HCT116 (cell line): ENCODE data around the gene RNF7.

ENCODE experiments used
- EZH2phosphoT487 ChIP-seq: fragments of 200-600 bp; IDR thresholded peaks from 2 replicates; pipeline ENCODE4 v1.6.1; 2018; ENCODE audit warnings: antibody characterized with exemption, borderline replicate concordance
- TF ChIP-seq, protein P1 (sequence below), 3 experiments: fragments of 200-600 bp in 1 of 3; sonication (generic) in 1 of 3; IDR thresholded peaks in 2 of 3; conservative IDR thresholded peaks in 1 of 3; 2 replicates each; pipeline ENCODE4 v1.5.1; 2012 to 2017; ENCODE audit warnings: low read depth in 2 of 3, low read length in 2 of 3, antibody characterized with exemption in 1 of 3, borderline replicate concordance in 1 of 3, control low read depth in 1 of 3, mild to moderate bottlenecking in 1 of 3, mixed read lengths in 1 of 3, mixed run types in 1 of 3, moderate library complexity in 1 of 3; ENCODE audit not compliant: insufficient read depth in 1 of 3
- TF ChIP-seq, protein P2 (sequence below): IDR thresholded peaks from 2 replicates; pipeline ENCODE4 v1.6.1; 2012; ENCODE audit warnings: low read depth
- TF ChIP-seq, protein P3 (sequence below): IDR thresholded peaks from 2 replicates; pipeline ENCODE4 v1.6.1; 2012

DNA sequence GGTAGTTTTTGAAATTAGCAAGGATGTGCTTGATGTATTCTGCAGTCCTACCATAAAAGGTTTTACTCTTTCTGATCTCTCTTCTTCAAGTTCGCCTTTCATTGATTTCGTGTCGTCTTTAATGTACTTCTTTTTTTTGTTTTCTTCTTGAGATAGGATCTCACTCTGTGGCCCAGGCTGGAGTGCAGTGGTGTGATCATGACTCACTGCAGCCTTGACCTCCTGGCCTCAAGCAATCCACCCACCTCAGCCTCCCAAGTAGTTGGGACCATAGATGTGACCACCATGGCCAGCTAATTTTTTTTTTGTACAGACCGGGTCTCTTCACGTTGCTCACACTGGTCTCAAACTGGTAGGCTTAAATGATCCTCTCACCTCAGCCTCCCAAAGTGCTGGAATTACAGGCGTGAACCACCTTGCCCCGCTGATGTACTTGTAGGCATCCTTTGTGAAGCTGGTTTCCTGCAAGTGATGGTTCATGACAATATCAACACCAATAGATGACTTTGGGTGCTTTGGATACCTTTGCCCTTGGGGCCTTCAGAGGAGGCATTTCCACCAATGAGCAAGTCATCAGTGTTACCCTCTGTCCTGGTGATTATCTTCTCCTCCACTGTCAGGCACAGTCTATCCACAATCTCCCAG, 28.9 kb upstream of the RNF7 start:
- TF ChIP-seq, protein P1, sequence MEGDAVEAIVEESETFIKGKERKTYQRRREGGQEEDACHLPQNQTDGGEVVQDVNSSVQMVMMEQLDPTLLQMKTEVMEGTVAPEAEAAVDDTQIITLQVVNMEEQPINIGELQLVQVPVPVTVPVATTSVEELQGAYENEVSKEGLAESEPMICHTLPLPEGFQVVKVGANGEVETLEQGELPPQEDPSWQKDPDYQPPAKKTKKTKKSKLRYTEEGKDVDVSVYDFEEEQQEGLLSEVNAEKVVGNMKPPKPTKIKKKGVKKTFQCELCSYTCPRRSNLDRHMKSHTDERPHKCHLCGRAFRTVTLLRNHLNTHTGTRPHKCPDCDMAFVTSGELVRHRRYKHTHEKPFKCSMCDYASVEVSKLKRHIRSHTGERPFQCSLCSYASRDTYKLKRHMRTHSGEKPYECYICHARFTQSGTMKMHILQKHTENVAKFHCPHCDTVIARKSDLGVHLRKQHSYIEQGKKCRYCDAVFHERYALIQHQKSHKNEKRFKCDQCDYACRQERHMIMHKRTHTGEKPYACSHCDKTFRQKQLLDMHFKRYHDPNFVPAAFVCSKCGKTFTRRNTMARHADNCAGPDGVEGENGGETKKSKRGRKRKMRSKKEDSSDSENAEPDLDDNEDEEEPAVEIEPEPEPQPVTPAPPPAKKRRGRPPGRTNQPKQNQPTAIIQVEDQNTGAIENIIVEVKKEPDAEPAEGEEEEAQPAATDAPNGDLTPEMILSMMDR (IDR thresholded peaks at IDR 0.05 in 2 of 3, conservative IDR thresholded peaks at IDR 0.05 in 1 of 3; ENCODE audit: borderline replicate concordance in 1 of 3, insufficient read depth in 1 of 3, low read depth in 2 of 3, low read length in 2 of 3): no peak
- no peak for TF ChIP-seq EZH2phosphoT487
- TF ChIP-seq, protein P2, sequence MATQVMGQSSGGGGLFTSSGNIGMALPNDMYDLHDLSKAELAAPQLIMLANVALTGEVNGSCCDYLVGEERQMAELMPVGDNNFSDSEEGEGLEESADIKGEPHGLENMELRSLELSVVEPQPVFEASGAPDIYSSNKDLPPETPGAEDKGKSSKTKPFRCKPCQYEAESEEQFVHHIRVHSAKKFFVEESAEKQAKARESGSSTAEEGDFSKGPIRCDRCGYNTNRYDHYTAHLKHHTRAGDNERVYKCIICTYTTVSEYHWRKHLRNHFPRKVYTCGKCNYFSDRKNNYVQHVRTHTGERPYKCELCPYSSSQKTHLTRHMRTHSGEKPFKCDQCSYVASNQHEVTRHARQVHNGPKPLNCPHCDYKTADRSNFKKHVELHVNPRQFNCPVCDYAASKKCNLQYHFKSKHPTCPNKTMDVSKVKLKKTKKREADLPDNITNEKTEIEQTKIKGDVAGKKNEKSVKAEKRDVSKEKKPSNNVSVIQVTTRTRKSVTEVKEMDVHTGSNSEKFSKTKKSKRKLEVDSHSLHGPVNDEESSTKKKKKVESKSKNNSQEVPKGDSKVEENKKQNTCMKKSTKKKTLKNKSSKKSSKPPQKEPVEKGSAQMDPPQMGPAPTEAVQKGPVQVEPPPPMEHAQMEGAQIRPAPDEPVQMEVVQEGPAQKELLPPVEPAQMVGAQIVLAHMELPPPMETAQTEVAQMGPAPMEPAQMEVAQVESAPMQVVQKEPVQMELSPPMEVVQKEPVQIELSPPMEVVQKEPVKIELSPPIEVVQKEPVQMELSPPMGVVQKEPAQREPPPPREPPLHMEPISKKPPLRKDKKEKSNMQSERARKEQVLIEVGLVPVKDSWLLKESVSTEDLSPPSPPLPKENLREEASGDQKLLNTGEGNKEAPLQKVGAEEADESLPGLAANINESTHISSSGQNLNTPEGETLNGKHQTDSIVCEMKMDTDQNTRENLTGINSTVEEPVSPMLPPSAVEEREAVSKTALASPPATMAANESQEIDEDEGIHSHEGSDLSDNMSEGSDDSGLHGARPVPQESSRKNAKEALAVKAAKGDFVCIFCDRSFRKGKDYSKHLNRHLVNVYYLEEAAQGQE: no peak
- TF ChIP-seq, protein P3, sequence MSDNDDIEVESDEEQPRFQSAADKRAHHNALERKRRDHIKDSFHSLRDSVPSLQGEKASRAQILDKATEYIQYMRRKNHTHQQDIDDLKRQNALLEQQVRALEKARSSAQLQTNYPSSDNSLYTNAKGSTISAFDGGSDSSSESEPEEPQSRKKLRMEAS: no peak
